ENCODE measurements around the gene NDRG4. TPM values are rescaled to one million over a fixed set of nuclear protein-coding genes. Genes with fewer than 3 reads are reported as not detected.
A peak's percentile ranks its signal among the peaks of the same experiment; 100 is the strongest.

Gene NDRG4
- total and polyA plus RNA-seq, 12 donors: 139 to 952 (median 336) TPM

DNA sequence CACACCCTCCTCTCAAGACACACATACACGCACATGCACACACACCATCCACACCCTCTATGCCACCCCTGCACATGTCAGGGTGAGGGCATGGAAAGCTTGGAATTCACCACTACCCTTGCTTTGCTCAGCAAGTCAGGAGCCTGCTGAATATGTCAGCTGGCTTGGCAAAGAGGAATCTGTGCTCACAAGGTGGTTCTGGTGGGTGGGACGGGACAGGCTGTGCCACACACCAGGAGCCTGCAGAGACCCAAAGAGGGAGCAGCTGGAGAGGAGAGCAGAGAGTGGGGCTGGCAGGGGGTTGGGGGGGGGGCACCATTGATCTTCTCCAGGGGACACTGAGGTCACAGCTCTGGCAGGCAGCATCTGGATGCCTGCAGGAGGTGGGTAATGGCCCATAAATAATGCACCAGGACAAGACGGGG is 48.7 kb upstream of the NDRG4 start:
- Histone ChIP-seq H3K27ac (peak overlapping the region; percentile 60 to 88 (median 85)), H3K4me3 (no peak overlapping the region), H3K4me1 (replicated peaks in 1 of 2) (peaks cover 25 to 53% of the 10 kb centered on the region in 2 donors), H3K36me3 (replicated peaks in 1 of 2) (no peaks in the 10 kb centered on the region), H3K9me3 (replicated peaks in 1 of 3) (no peaks in the 10 kb centered on the region), H3K27me3 (no peaks in the 10 kb centered on the region)
- TF ChIP-seq, protein P1, sequence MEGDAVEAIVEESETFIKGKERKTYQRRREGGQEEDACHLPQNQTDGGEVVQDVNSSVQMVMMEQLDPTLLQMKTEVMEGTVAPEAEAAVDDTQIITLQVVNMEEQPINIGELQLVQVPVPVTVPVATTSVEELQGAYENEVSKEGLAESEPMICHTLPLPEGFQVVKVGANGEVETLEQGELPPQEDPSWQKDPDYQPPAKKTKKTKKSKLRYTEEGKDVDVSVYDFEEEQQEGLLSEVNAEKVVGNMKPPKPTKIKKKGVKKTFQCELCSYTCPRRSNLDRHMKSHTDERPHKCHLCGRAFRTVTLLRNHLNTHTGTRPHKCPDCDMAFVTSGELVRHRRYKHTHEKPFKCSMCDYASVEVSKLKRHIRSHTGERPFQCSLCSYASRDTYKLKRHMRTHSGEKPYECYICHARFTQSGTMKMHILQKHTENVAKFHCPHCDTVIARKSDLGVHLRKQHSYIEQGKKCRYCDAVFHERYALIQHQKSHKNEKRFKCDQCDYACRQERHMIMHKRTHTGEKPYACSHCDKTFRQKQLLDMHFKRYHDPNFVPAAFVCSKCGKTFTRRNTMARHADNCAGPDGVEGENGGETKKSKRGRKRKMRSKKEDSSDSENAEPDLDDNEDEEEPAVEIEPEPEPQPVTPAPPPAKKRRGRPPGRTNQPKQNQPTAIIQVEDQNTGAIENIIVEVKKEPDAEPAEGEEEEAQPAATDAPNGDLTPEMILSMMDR (IDR thresholded peaks at IDR 0.05): no peak
- no peak for TF ChIP-seq POLR2A (IDR thresholded peaks at IDR 0.05)
- DNase-seq: peak in 1 of 7 donors; percentile 71
- WGBS, 4 donors: 64 to 75% (median 73%) methylated on average over 2 to 3 of the region's 3 CpGs
- intact Hi-C loops (cut with DNase I): no loop called here

GRCh38 chr16:58451945-58452401 is 48.0 kb upstream of the NDRG4 start:
- Histone ChIP-seq H3K27me3 (no peaks in the 10 kb centered on the region), H3K4me3 (no peak overlapping the region), H3K36me3 (replicated peaks in 1 of 2) (no peaks in the 10 kb centered on the region), H3K9me3 (replicated peaks in 1 of 3) (no peaks in the 10 kb centered on the region), H3K4me1 (replicated peaks in 1 of 2) (peaks cover 25 to 59% of the 10 kb centered on the region in 2 donors), H3K27ac (peak overlapping the region; percentile 60 to 88 (median 85))
- WGBS, 4 donors: 16 to 45% (median 38%) methylated on average over 1 of the region's 1 CpG
- no peak for TF ChIP-seq POLR2A (IDR thresholded peaks at IDR 0.05)
- TF ChIP-seq, protein P1 (IDR thresholded peaks at IDR 0.05): peak in 1 of 6 experiments; percentile 2
- DNase-seq: peak in 2 of 7 donors; percentile 56 to 60
- intact Hi-C loops (cut with DNase I): no loop called here

DNA sequence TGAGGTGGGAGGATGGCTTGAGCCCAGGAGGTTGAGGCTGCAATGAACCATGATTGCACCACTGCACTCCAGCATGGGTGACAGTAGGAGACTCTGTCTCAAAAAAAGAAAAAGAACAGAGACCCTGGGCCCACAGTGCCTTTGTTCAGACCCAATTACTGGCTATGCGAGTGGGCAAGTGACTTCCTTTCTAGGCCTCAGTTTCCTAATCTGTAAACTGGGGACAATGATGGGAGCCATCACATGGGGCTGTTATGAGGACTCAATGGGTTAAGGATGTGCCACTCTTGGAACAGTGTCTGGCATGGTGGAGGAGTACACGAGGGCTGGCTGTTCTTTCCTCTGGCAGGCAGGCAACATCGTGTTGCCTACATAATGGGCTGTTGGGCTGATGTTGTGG is 47.3 kb upstream of the NDRG4 start:
- WGBS, 4 donors: 81 to 96% (median 85%) methylated on average over 2 to 3 of the region's 3 CpGs
- peak overlapping the region in 4 of 5 donors; percentile 51 to 85 (median 74) for H3K27ac ChIP-seq
- no peak for TF ChIP-seq POLR2A (IDR thresholded peaks at IDR 0.05)
- TF ChIP-seq, protein P1 (IDR thresholded peaks at IDR 0.05): no peak
- no peak for DNase-seq
- H3K9me3 ChIP-seq (replicated peaks in 1 of 3): no peaks in the 10 kb centered on the region
- intact Hi-C loops (cut with DNase I): no loop called here
- no peaks in the 10 kb centered on the region for H3K27me3 ChIP-seq
- no peaks in the 10 kb centered on the region for H3K36me3 ChIP-seq (replicated peaks in 1 of 2)
- peaks cover 25 to 61% of the 10 kb centered on the region in 2 donors for H3K4me1 ChIP-seq (replicated peaks in 1 of 2)
- H3K4me3 ChIP-seq: no peak overlapping the region

- no peak for DNase-seq
- TF ChIP-seq, protein P1 (IDR thresholded peaks at IDR 0.05): no peak
- TF ChIP-seq POLR2A (IDR thresholded peaks at IDR 0.05): no peak
- Histone ChIP-seq H3K9me3 (replicated peaks in 1 of 3) (no peaks in the 10 kb centered on the region), H3K36me3 (replicated peaks in 1 of 2) (no peaks in the 10 kb centered on the region), H3K4me1 (replicated peaks in 1 of 2) (peaks cover 23 to 63% of the 10 kb centered on the region in 2 donors), H3K27ac (no peak overlapping the region), H3K4me3 (no peak overlapping the region), H3K27me3 (no peaks in the 10 kb centered on the region)
- WGBS, 4 donors: 79 to 96% (median 90%) methylated on average over 2 of the region's 2 CpGs
- intact Hi-C loops (cut with DNase I): no loop called here
These were observed 45.8 kb upstream of the NDRG4 start for GRCh38 chr16:58454178-58454577.
